GM18870 (cell line): ENCODE measurements around the gene DYNLRB1.
"Not testable (repeated sequence)": the region's sequence is repeated elsewhere in the genome, so short reads cannot be mapped to it uniquely, and the experiment has no call there.

Experiments used
- ATAC-seq: cut with Tn5 transposase; IDR thresholded peaks from one replicate; pipeline ENCODE4 v1.9.1; 2021; ENCODE audit warnings: moderate library complexity; ENCODE audit not compliant: unreplicated experiment

Gene DYNLRB1

DNA sequence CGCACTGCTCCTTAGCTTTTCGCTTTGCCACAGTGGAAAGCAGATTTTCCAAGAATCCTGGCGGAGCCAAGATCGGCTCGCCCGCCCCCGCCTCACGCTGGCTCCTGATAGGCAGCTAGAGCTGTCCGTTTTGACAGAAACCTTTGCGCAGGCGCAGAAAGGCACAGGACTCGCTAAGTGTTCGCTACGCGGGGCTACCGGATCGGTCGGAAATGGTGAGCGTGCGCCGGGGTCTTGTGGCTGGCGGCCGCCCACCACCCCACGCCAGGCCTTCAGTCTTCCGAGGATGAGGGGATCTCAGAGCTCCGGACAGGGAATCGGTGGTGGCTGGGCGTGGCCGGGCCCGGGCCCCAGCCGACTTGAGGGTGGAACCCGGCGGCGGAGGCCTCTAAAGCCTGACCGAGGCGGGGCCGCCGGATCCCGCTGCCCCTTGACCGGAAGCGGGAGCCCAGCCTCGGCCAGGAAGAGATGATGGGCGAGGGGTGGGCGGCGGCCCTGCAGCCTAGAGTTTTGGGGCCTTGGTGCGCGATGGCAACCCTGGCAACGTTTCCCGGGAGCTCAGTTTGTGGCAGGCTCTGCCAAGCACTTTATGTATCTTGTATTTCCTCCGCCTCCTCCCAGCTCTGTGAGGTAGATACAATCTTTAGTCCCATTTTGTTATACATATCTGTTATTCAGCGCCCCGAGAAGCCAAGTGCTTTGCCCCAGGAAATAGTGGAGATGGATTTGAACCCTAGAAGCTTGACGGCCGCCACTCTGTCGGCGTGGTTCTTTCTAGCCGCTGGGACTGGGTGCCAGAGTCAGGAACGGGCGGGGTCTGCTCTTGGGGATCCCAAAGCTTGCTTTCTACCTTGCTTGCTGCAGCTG is at the start of gene DYNLRB1:
Gene DYNLRB1 (plus strand): TSS at position 176 of the 867 bp plus-strand sequence. CDS start 37 bp downstream, at position 213.
- ATAC-seq, result peak; percentile 62

DNA sequence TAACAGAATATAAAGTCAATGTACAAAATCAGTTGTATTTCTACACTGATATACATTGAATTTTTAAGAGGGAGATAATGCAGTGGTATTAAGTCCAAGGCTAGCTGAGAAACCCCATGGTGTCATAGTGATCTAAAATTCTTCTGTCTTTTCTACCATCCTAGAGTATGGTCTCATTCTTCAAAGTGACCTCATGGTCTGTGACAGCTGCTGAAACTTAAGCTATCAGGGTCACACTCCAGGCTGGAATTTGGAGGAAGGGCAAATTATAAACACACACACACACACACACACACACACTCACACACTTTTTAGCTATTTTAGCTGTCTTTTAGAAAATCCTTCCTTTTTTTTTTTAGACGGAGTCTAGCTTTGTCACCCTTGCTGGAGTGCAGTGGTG is 47.3 kb upstream of the DYNLRB1 start:
- ATAC-seq, result no peak

GRCh38 chr20:34472246-34472925 is 43.8 kb upstream of the DYNLRB1 start:
- no peak for ATAC-seq

- ATAC-seq, result no peak
Observed at GRCh38 chr20:34473262-34473883, 42.8 kb upstream of the DYNLRB1 start.

DNA sequence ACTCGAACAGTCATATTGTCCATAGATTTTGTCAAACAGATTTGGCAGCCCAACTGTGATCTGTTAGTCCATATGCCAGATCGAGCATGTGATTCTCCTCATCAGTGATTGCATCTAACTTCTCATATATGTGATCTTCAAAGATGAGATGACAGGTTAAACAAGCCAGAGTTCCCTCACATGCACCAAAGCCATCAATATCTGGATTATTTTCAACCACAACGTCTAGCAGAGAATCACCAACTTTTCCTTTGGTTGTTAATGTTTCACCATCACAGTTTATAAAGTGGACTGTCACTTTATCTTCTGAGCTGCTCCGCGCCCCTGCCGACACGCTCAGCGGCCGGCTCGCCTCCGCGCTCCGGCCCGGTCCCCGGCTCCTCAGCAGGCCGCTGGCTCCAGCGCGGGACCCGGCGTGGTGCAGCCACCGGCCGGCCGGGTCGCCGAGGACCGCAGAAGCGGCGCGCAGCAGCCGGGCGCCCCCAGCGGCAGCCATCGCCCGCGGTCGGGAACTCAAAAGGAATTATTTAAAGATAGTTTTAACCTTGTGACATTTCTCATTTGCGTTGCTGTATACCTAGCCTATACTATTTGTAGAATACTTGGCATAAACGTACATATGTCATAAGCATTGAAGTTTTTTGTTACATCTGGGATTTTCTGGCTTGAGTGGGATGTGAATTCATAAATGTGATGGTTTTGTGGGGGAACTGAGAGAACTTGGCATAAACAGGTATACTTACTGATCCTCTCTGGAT is 40.1 kb upstream of the DYNLRB1 start:
- no peak for ATAC-seq

DNA sequence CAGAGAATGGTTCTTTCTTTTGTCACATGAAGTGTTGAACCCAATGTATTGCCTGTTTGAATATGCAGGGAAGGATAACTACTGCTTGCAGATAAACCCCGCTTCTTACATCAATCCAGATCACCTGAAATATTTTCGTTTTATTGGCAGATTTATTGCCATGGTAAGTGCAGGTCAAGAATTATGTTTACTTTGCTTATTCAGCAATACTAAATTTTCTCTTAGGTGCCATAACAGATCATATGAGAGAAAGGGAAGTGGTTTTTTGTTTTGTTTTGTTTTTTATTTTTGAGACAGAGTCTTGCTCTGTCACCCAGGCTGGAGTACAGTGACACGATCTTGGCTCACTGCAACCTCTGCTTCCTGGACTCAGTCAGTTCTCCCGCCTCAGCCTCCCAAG is 36.6 kb upstream of the DYNLRB1 start:
- ATAC-seq, result no peak

DNA sequence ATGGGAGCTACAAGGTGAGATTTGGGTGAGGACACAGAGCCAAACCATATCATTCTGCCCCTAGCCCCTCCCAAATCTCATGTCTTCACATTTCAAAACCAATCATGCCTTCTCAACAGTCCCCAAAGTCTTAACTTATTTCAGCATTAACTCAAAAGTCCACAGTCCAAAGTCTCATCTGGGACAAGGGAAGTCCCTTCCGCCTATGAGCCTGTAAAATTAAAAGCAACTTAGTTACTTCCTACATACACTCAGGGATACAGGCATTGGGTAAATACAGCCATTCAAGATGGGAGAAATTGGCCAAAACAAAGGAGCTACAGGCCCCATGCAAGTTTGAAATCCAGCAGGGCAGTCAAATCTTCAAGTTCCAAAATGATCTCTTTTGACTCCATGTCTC is 34.1 kb upstream of the DYNLRB1 start:
- ATAC-seq, result not testable (repeated sequence)

DNA sequence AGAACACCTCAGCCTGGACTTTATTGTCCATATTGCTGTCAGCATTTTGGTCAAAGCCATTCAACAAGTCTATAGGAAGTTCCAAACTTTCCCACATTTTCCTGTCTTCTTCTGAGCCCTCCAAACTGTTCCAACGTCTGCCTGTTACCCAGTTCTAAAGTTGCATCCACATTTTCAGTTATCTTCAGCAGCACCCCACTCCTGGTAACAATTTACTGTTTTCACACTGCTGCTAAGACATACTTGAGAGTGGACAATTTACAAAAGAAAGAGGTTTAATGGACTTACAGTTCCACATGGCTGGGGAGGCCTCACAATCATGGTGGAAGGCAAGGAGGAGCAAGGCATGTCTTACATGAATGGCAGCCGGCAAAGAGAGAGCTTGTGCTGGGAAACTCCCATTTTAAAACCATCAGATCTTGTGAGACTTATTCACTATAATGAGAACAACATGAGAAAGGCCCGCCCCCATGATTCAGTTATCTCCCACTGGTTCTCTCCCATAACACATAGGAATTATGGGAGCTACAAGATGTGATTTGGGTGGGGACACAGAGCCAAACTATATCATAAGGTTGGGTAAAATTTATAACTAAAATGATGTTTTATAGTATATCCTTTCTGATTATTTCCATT is 32.5 kb upstream of the DYNLRB1 start:
- ATAC-seq, result not testable (repeated sequence)

- no peak for ATAC-seq
Observed at GRCh38 chr20:34485068-34485634, 31.1 kb upstream of the DYNLRB1 start.

DNA sequence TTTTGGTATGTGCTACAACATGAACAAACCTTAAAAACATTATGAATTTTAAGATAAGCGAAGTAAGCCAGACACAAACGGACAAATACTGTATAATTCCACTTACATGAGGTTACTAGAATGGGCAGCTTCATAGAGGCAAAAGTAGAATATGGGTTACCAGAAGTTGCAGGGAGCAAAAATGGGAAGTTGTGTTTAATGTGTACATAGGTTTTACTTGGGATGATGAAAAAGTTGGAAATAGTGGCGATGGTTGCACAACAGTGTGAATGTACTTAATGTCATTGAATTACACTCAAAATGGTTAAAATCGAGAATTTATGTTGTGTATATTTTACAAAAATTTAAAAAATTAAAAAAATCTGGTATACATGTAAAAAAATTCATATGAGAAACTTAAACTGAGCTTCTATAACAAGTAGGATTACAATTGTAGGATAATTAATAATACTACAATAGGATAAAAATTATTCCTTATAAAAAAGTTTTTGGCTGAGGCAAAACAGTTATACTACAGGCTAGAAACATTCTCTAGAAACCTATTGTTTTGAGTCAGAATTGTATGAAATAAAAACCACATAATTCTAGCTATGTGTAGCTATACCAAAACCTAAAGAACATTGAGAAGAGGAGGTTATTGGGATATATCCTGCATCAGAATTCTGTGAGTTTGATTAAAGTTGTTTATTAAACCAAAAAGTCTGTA is 24.8 kb upstream of the DYNLRB1 start:
- no peak for ATAC-seq

- no peak for ATAC-seq
Observed at GRCh38 chr20:34491932-34492509, 24.2 kb upstream of the DYNLRB1 start.

GRCh38 chr20:34493646-34494045 is 22.6 kb upstream of the DYNLRB1 start:
- ATAC-seq, result no peak

GRCh38 chr20:34495307-34495706 is 20.9 kb upstream of the DYNLRB1 start:
- no peak for ATAC-seq

DNA sequence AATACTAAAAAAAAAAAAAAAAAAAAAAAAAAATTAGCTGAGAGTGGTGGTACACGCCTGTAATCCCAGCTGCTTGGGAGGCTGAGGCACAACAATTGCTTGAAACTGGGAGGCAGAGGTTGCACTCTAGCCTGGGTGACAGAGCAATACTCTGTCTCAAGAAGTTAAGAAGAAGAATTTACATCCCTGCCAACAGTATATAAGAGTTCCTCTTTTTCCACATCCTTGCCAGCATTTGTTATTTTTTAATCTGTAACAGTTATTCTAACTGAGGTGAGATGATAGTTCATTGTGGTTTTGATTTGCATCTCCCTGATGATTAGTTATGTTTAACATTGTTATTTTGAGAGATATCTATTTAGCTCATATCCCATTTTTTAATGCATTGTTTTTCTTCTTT is 20.3 kb upstream of the DYNLRB1 start:
- no peak for ATAC-seq

DNA sequence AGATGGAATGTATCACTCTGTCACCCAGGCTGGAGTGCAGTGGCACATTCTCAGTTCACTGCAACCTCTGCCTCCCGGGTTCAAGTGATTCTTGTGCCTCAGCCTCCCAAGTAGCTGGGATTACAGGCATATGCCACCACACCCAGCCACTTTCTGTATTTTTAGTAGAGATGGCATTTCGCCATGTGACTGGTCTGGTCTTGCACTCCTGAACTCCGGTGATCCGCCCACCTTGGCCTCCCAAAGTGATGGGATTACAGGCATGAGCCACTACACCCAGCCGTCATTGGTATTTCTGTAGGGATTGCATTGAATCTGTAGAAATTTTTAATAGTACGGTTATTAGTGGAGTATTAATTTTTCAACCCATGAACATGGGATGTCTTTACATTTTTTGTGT is 18.6 kb upstream of the DYNLRB1 start:
- ATAC-seq, result not testable (repeated sequence)

DNA sequence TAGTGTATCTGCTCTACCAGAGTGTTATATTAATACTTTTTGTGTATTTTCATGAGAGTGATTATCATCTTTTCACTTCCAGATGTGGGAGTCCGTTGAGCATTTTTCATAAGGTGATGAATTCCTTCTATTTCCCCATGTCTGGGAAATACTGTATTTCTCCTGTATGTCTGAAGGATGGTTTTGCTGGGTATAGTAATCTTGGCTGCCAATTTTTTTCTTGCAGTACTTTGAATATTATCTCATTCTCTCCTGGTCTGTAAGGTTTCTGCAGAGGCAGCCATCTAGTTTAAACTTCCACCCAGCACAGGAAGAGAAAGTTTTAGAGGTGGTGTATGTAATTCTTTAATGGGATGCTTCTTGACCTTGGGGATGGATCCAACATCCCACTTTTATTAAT is 15.4 kb upstream of the DYNLRB1 start:
- no peak for ATAC-seq

DNA sequence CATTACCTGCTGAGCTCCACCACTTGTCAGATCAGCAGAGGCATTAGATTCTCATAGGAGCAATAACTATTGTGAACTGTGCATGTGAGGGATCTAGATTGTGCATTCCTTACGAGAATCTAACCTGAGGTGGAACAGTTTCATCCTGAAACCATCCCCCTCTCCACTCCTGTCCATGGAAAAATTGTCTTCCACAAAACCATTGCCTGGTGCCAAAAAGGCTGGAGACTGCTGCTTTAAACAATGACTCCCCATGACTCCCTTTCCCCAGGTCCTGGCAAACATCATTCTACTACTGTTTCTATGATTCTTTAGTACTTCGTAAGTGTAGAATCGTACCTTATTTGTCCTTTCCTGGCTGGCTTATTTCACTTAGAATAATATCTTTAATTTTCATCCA is 9.7 kb upstream of the DYNLRB1 start:
- ATAC-seq, result no peak

DNA sequence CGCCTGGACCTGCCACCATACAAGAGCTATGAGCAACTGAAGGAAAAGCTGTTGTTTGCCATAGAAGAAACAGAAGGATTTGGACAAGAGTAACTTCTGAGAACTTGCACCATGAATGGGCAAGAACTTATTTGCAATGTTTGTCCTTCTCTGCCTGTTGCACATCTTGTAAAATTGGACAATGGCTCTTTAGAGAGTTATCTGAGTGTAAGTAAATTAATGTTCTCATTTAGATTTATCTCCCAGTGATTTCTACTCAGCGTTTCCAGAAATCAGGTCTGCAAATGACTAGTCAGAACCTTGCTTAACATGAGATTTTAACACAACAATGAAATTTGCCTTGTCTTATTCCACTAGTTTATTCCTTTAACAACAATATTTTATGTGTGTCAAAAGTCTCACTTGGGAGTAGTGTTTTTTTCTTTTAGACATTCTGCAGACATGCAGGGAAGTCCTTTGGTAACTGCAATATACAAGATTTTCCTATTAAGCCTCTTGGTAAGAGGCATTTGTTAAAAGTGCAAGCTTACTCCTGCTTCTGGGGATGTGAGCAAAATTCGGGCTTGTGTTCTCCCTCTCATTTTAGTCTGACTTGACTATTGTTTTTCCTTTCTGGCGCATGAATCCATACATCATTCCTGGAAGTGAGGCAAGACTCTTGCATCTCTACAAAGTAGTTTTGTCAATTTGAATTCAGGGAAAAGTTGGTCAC is 8.4 kb upstream of the DYNLRB1 start:
- no peak for ATAC-seq

GRCh38 chr20:34510575-34510974 is 5.6 kb upstream of the DYNLRB1 start:
- no peak for ATAC-seq
